ENCODE measurements around the gene PROSER2.
"Not testable (repeated sequence)": the region's sequence is repeated elsewhere in the genome, so short reads cannot be mapped to it uniquely, and the experiment has no call there.

PROSER2 gene

DNA sequence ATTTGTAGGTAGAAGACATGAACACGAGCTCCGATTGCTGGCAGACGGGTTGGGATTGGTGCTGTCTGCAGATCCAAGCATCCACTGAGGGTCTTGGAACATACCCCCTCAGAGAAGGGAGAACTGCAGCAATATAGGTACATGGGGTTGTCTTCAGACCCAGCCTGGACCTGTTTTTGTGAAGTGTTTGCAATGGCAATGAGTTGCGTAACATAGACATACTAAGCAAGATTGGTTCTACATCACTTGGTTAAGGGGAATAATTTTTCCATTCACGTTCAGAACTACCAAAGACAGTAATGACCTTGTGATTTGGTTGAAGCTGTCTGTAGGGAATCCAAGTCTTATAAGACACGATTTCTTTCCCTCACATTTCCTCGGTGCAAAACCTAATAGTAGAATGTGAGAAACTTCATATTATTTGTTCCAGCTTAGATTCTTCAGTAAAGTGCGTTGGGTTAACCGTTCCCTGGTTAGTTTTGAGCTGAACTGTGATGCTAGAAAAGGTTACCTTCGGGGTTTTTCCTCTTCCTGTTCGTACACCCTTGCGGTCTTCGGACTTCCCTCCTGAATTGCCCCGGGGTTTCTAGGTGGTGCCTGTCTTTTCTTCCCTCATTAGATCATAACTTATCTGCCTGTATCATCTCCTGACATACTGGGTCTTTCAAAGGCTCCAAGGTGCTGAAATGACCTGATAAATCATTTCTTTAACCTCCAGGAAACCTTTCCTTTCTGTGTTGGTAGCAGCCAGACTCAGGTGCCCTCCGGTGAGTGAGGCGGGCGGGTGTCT lies 14.4 kb downstream of the PROSER2 start:
- no peak for DNase-seq

DNA sequence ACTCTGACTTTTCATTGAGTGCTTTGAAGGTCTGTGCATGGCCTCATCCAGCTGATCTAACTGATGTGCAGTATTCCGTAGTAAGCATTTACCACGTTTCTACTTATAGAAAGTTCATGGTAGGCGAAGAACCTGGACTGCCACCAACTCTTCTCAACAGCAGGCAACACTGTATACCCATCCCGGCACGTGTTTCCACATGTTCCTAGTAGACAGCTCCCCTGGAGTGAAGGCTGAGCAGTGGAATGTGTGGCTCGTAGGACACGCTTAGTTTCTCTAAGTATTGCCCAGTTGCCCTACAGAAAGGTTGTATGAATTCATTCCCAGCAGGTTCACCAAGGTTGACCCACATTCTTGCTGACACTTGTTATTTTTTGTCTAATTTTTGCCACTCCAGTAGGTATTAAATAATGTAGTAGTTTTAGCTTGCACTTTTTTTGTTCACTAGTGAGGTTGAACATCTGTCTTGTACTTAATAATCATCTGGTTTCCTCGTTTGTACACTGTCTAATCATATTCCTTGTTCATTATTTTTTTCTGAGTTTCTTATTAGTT lies 15.2 kb downstream of the PROSER2 start:
- DNase-seq, result no peak

DNA sequence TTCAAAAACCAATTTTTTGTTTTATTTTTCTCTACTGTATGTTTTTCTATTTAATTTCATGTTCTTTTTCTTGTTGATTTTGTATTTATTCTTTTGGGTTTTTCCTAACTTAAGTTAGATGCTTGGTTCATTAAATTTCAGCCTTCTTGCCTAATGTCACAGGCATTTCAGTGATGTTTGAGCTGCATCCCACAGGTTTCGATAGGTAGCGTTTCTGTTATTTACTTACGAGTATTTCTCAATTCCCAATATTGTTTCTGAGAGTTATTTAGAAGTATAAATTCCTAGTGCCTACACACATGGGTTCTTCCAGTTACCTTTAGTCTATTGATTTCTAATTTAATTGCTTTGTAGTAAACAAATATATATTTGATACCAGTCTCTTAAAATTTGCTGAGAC lies 18.2 kb downstream of the PROSER2 start:
- no peak for DNase-seq

DNA sequence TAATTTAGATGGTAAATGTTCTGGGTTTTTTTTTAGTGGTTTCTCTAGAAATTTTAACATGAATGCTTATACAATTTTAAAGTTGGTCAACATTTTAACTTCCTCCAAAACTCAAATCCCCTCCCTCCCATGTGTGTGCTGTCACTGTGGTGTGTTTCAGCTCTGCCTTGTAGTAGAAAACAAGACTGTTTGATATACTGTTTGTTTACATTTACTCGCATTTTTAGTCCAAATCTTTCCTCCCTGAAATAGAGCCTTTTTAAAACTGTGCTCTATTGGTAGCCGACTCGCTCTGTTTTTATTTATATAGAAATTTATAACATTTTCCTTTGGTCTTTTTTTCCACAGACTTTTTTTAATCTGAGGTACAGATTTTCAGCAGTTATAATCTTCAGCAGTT lies 19.3 kb downstream of the PROSER2 start:
- no peak for DNase-seq

DNA sequence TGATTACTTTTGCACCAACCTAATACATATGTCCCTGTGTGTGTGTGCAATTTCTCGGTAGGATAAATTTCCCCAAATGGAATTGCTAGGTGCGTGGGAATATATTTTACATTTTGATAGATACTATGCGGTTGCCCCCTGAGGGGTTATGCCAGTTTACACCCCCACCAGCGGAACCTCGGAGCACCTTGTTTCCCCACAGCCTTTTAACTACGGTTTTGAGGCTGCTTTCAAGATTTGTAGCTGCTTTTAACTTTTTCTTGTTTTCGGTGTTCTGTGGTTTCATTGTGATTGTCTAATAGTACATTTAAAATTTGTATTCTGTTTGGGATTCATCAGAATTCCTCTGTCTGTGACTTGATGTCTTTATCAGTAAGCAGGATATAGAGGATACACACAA lies 22.0 kb downstream of the PROSER2 start:
- DNase-seq, result no peak

DNA sequence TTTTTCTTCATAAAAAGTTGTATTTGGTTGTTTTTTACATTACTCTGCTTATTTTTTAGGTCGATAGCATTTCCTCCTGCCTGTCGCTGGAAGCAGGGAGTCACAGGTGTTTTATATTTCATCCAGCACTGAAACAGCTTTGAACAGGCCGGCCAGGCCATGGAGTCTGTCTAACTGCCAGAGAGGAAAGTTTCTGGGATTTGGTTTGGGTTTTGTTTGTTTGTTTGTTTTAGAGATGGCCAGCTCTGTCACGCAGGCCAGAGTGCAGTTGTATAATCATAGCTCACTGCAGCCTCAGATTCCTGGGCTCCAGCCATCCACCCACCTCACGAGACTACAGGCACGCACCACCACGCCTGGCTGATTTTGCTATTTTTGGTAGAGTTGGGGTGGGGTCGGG lies 23.4 kb downstream of the PROSER2 start:
- no peak for DNase-seq

DNA sequence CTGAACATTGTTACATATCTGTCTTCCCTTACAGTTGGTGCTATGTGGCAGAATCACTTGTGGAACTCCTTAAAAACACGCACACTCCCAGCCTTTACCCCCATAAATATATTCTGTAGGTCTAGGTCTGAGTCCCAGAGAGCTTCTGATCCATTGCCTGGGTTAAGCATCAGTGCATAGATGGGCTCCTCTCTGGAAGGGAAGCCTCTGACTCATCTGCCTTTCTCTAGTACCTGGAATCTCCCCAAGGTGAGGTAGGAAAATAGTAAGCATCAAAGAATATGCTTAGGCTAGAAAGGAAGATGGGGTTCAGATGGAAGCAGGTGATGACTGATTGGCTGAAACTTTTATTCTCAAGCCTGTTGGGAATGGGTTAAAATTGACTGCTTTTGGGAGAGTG lies 26.1 kb downstream of the PROSER2 start:
- no peak for DNase-seq

DNA sequence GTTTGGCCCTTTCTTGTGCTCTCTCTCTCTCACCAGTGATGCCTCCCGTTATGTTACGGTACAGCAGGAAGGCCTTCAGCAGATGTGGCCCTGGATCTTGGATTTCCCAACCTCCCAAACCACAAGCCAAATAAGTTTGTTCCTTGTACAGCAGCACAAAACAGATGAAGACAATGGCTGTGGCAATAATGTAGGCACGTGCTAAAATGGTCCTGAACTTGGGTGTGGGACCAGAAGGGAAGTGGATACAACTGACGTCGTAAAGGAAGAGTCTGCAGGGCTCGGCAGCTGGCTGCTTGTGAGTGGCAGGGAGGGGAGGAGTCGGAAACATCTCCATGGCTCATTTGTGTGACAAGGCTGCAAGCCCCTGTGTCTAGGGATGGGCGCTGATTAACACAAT lies 26.8 kb downstream of the PROSER2 start:
- no peak for DNase-seq

DNA sequence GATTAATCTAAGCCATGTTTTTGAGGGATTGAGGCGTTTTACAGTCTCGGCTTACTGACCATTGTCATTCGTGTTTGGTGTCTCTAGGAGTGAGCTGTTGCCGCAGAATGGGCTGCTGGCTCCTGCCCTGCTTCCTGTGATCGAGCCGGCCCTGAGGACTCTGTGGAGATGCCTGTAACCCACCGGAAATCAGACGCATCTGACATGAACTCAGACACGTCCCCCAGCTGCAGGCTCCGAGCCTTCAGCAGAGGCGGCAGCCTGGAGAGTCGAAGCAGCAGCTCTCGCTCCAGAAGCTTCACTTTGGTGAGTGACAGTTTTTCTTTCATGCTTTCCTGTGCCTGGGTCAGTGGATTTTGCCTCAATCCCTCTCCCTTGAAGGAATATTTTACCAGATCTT lies 28.8 kb downstream of the PROSER2 start:
- no peak for DNase-seq

DNA sequence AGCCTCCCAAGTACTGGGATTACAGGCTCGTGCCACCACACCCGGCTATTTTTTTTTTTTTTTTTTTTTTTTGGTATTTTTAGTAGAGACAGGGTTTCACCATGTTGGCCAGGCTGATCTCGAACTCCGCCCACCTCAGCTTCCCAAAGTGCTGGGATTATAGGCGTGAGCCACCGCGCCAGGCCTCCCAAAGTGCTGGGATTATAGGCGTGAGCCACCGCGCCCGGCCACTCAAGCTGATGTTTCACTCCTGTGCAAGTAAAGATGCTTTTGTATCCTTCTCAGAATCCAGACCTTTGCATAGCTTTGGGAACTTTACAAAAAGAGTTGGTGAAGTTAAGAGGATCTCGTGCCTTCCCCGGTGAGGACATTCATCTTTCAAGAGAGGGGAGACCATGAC lies 29.5 kb downstream of the PROSER2 start:
- not testable (repeated sequence) for DNase-seq

DNA sequence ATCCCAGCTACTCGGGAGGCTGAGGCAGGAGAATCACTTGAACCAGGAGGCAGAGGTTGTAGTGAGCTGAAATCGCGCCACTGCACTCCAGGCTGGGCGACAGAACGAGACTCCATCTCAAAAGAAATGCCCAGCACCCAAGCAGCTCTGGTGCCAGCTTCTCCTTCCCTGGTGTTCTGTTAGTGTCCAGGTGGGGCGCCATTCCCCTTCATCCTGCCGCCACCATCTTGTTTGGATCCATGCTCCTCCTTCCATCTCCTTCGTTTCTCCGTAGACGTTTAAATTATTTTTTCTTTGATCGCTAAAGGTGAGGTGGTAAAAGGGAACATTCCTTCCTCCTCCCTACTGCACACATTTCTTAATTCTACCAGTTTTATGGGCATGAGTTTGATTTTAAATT lies 30.3 kb downstream of the PROSER2 start:
- no peak for DNase-seq

DNA sequence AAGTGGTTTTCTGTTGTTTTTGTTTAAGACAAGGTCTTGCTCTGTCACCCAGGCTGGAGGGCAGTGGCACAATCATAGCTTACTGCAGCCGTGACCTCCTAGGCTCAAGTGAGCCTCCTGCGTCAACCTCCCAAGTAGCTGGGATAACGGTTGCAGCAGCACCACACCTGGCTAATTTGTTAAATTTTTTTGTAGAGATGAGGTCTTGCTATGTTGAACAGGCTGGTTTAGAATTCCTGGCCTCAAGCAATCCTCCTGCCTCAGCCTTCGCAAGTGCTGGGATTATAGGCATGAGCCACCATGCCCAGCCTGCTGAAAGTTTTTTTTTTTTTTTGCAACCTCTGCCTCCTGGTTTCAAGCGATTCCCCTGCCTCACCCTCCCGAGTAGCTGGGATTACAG lies 31.1 kb downstream of the PROSER2 start:
- DNase-seq, result no peak

DNA sequence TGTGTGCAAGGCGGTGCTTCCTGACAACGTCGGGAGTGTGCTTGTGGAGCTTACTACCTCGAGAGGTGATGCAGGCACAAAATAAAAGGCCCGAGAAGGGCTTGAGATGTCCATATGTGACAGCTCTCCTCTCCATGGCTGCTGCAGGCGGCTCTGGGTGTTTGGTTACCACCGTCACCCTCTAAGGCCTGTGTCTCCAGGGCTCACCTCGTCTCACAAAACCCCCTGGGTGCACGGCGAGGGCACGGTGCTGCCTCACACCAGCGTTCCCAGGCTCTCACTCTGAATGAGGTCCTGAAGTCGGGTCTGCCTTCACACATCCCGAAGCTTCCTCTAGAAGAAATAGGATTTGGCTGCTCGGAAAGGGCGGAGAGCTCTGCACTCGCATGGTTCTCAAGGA lies 32.9 kb downstream of the PROSER2 start:
- DNase-seq, result no peak

DNA sequence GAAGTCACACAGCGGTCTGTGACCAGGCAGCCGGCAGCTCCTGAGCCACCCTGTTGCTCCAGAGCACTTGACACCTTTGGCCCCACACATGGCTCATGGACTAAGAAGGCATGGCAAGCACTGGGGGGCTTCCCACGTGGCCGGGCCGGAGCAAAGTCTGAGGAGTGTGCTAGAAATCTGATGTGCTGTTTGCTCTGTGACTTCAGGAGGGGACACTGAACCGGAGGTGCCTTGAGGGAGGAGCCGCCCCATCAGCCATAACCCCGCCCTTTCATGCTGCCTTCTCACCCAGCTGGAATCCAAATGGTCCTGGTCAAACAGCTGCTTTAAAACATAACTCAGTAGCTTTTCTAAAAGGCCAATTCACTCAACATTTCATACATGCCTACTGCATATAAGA lies 33.5 kb downstream of the PROSER2 start:
- DNase-seq, result no peak

DNA sequence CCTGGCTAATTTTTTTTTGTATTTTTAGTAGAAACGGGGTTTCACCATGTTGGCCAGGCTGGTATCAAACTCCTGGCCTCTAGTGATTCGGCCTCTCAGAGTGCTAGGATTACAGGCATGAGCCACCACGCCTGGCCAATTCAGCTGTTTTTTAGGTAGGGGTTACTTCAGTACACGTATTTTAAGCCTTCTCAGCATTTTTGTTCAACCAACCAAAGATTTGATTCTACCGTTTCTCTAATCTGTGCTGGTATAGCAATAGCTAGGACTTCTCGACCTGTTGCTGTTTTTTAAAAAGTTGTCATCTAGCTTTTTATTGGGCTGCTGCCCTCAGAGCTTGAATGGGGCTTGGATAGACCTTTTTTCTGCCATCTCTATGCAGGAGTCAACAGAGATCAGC lies 34.9 kb downstream of the PROSER2 start:
- no peak for DNase-seq

DNA sequence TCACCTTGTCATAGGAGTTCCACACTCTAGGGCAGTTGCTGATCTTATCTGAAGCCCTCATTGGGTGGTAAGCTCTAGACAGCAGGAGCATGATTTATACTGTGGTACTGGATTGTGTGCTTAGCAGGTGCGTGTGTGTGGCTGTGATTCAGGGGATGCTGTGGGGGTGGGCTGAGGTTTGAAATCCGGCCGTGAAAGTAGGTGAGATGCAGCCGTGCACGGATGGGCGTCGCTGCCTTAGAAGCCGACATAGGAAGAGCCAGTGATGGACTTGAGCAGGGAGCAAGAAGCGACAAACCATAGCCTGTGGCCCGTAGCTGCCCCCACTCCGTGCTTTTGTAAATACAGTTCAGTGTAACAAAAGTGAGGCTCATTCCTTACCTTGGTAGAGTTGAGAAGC lies 38.2 kb downstream of the PROSER2 start:
- DNase-seq, result no peak

DNA sequence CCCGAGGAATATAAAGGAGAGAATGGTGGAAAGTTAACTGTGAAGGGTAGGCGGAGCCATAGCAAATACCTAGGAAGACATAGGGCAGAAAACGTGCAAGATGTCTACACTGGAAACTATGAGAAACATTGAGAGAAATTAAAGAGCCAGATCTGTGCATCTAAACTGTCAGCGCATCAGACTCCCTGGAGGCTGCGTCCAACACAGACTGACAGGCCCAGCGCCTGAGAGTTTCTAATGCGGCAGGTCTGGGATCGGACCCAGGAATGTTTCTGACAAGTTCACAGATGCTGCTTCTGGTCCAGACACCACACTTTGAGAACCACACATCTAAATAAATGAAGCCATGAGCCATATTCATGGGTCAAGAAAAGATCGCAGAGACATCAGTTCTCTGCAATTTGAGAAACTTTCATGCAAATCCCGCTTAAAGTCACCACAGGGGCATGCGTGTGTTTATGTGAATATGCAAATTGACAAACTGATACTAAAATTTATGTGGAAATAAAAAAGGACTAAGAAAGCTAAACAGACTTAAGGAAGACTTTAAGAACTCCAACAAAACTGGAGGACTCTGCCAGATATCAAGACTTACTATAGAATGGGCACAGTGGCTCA lies 38.8 kb downstream of the PROSER2 start:
- no peak for DNase-seq

DNA sequence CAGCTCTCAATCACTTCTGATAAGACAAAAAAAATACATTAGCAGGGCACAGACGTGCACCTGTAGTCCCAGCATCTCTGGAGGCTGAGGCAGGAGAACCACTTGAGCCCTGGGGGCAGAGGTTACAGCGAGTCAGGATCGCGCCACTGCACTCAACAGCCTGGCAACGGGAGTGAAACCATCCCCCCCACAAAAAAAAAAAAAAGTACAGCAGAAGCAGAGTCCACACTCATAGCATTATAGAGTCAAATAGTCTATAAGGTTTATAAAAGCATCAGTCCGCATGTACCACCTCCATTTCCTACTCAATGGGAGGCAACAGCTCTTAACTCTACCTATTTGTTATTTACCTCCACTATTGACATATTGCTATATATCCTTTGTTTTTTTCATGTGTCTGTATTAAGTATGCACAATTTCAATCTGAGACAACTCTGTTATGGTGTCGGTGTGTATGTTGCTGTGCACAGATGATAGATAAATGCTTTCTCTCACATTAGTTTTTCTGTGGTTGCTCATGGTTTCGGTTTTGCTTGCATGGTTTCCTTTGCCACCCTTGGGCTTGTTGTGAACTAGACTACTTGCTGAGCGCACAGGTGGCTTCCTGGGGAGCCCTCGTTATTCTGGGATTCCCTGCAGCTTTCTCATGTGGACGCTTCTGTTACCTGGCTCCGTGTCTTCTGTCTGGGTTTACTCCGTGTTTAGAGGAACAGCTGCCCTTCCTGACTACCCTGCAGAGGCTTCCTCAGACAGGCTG lies 40.4 kb downstream of the PROSER2 start:
- DNase-seq, result no peak

DNA sequence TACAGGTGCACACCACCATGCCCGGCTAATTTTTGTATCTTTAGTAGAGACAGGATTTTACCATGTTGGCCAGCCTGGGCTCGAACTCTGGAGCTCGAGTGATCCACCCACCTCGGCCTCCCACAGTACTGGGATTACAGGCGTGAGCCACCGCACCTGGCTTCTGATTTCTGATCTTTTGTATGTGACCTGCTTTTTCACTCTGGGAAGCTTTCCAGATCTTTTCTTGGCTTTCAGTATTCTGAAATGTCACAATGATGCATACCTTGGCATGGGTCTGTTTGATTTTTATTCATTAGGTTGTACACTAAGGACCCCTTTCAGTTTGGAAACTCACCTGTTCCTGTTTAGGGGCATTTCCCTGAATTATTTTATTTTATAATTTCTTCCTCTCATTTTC lies 41.6 kb downstream of the PROSER2 start:
- no peak for DNase-seq

DNA sequence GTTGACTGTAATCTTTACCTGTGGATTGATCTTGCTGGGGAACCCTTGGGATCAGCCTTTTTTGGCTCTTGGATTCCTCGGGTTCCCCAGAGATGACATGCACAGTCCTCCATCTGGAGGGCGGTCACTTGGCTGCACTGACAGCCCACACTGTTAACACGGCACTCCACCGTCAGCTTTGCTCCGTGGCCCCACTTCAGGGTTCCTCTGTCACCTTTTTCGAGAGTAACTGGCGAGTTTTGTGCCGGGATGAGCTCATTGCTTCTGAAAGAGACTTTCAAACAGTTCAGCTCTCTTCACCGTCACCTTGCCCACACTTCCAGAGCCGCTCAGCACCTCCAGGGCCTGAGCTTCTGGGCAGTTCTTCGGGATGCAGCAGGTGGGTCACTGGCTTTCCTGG lies 42.4 kb downstream of the PROSER2 start:
- no peak for DNase-seq

DNA sequence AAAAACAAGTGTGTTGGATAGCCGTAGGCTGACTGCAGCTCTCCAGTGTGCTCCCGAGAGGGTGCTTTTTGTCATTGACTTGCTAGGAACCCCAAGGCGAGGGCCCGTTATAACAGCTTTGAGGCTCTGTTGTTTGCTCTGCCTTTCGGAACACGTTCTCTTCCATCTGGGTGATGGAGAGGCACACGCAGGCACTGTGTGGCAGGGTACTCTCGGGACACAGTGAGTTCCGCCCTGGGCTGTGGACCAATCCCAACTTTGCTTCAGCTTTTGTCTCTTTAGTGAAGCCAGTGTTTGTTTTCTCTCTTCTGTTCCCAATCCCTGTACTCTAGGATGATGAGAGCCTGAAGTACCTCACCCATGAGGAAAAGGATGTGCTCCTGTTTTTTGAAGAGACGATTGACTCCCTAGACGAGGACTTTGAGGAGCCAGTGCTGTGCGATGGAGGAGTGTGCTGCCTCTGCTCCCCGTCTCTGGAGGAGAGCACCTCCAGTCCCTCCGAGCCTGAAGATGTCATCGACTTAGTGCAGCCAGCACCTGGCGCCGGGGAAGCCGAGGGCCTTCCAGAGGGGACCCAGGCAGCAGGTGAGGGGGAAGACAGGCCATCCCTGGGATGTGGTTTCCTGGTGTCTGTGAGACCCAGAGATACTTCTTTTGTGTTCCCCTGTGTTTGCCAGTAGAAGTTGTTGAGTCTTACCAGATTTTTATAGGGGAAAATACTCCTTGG lies 43.2 kb downstream of the PROSER2 start:
- DNase-seq, result no peak

DNA sequence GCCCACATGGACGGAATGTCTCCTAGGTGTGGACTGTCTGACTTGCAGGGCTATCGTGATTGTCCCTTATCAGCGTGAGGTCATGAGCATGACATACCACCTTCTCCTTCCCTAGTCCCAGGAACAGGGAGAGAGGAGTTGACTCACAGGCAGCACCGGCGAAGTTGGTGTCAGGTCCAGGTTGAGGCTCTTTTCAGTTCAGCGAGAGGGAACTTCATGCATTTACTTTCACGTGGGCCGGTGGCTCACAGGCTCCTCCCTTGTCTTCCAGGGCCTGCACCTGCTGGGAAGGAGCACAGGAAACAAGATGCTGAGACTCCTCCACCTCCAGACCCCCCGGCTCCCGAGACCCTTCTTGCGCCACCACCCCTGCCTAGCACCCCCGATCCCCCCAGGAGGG lies 46.1 kb downstream of the PROSER2 start:
- DNase-seq, result no peak
